ENCODE results near the gene DOK7.

Gene DOK7

GRCh38 chr4:3427134-3427476, 36.0 kb upstream of the DOK7 start:
- TF ChIP-seq, protein P1, sequence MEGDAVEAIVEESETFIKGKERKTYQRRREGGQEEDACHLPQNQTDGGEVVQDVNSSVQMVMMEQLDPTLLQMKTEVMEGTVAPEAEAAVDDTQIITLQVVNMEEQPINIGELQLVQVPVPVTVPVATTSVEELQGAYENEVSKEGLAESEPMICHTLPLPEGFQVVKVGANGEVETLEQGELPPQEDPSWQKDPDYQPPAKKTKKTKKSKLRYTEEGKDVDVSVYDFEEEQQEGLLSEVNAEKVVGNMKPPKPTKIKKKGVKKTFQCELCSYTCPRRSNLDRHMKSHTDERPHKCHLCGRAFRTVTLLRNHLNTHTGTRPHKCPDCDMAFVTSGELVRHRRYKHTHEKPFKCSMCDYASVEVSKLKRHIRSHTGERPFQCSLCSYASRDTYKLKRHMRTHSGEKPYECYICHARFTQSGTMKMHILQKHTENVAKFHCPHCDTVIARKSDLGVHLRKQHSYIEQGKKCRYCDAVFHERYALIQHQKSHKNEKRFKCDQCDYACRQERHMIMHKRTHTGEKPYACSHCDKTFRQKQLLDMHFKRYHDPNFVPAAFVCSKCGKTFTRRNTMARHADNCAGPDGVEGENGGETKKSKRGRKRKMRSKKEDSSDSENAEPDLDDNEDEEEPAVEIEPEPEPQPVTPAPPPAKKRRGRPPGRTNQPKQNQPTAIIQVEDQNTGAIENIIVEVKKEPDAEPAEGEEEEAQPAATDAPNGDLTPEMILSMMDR (IDR thresholded peaks at IDR 0.05; ENCODE audit: control extremely low read depth, extremely low read depth, low read depth, missing control alignments), result no peak
- ChIA-PET CTCF (interaction anchor here (0.8 to 1.9 kb wide), 2 partner anchors 8 to 79 kb away, joined by 3 to 4 read pairs; no protein-coding TSS in a partner anchor), POLR2A (no interaction called here)
- no peak for DNase-seq (ENCODE audit: extremely low spot score)

GRCh38 chr4:3427706-3428446, 35.2 kb upstream of the DOK7 start:
- no peak for DNase-seq (ENCODE audit: extremely low spot score)
- CTCF ChIA-PET, result interaction anchor here (0.8 to 1.9 kb wide), 4 partner anchors 9 to 80 kb away, joined by 3 to 7 read pairs (median 4); no protein-coding TSS in a partner anchor
- TF ChIP-seq, protein P1 (IDR thresholded peaks at IDR 0.05; ENCODE audit: control extremely low read depth, extremely low read depth, low read depth, missing control alignments), result no peak
- POLR2A ChIA-PET, result no interaction called here

DNA sequence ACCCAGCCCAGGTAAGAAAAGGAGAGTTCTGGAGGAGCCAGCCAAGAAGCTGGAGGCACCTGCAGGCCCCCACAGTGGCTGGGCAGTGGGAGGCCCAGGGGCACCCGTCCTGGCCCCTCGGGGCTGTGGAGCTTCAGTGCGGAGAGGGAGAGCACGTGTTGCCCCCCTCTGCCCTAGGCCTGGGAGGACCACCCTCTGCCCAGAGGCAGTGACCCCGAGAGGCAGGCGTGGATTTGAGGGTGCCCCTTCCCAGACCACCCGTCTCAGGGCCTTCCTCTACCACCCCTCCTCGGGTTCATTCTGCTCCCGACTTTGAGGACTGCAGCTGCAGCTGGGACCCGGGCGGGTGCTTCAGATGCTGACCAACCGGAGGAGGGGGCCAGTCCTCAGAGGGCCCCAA, 33.5 kb upstream of the DOK7 start:
- TF ChIP-seq, protein P1 (IDR thresholded peaks at IDR 0.05; ENCODE audit: control extremely low read depth, extremely low read depth, low read depth, missing control alignments), result no peak
- POLR2A ChIA-PET, result interaction anchor here (0.6 kb wide), 1 partner anchor 11 kb away, joined by 9 read pairs; no protein-coding TSS in a partner anchor
- no peak for DNase-seq (ENCODE audit: extremely low spot score)
- CTCF ChIA-PET, result interaction anchor here (0.9 to 2.3 kb wide), 7 partner anchors 10 to 123 kb away, joined by 3 to 10 read pairs (median 4); no protein-coding TSS in a partner anchor

- TF ChIP-seq, protein P1 (IDR thresholded peaks at IDR 0.05; ENCODE audit: control extremely low read depth, extremely low read depth, low read depth, missing control alignments), result no peak
- CTCF ChIA-PET, result interaction anchor here (1.7 to 2.3 kb wide), 3 partner anchors 50 to 84 kb away, joined by 4 to 10 read pairs (median 5); no protein-coding TSS in a partner anchor
- DNase-seq (ENCODE audit: extremely low spot score), result no peak
- POLR2A ChIA-PET, result no interaction called here
These were observed 32.6 kb upstream of the DOK7 start for GRCh38 chr4:3430524-3430923.

- CTCF ChIA-PET, result no interaction called here
- POLR2A ChIA-PET, result no interaction called here
- TF ChIP-seq, protein P1 (IDR thresholded peaks at IDR 0.05; ENCODE audit: control extremely low read depth, extremely low read depth, low read depth, missing control alignments), result no peak
- no peak for DNase-seq (ENCODE audit: extremely low spot score)
These were observed 31.6 kb upstream of the DOK7 start for GRCh38 chr4:3431446-3431993.

- TF ChIP-seq, protein P1 (IDR thresholded peaks at IDR 0.05; ENCODE audit: control extremely low read depth, extremely low read depth, low read depth, missing control alignments), result no peak
- DNase-seq (ENCODE audit: extremely low spot score), result no peak
- CTCF ChIA-PET, result no interaction called here
- POLR2A ChIA-PET, result no interaction called here
These were observed 30.7 kb upstream of the DOK7 start for GRCh38 chr4:3432381-3432790.

All from GM10248 (cell line).